NT2/D1 (cell line): ENCODE measurements around the gene LRRC36.

Experiments
- SUZ12 ChIP-seq: IDR thresholded peaks from 2 replicates; pipeline ENCODE4 v1.6.1; 2011; ENCODE audit not compliant: insufficient read length, insufficient read depth; ENCODE audit errors: extremely low read depth
- YY1 ChIP-seq: IDR thresholded peaks from 2 replicates; pipeline ENCODE4 v1.6.1; 2011; ENCODE audit not compliant: insufficient read length, insufficient read depth
- ZNF274 ChIP-seq: IDR thresholded peaks from 2 replicates; pipeline ENCODE4 v1.6.1; 2011; ENCODE audit warnings: mild to moderate bottlenecking, low read depth, low read length

DNA sequence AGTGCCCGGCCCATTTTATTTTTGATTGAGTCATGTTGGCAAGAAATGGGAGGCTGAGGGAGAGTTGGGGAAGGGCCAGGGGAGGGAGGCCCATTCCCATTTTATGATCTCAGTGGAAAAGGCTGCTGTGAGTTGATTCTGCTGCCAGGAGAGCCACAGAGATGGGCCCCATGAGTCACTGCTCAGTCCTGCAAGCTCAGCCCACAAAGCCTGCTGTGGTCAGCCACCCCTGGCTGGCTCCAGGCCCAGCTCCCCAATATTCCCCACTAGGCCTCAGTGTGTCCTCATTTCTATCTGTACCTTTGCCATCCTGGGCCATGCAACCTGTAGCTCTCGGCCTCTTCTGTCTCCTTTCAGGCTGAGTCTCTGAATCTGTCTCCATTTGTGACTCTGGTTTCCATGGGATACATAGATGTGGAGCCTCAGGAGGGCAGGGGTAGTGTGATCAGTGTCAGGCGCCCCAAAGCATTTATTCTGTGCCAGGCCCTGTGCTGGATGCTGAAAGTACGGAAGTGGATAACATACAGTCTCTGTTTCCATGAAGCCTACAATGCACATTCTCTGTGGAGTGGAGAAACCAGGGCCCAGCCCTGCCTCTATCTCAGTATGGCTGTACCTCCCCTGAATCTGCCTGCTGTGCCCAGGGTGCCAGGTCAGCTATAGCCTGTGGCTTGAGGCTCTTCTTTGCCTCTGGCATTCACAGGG, 49.2 kb upstream of the LRRC36 start:
- TF ChIP-seq ZNF274 (no peak), YY1 (no peak), SUZ12 (no peak)
